H9 (cell line): ENCODE data around the gene RNU5B-1. TPM values are rescaled to one million over a fixed set of nuclear protein-coding genes. Genes with fewer than 3 reads are reported as not detected.
A peak's percentile ranks its signal among the peaks of the same experiment; 100 is the strongest.

Experiments
- DNase-seq: peaks from one replicate; pipeline ENCODE4 v3.0.0-alpha.2; 2017
- H2AFZ ChIP-seq: one replicate; pipeline ENCODE4 v1.6.1; 2013; ENCODE audit warnings: mild to moderate bottlenecking, low read length, control low read depth, moderate library complexity
- H2AK5ac ChIP-seq: 2 replicates; pipeline ENCODE4 v1.6.1; 2013; ENCODE audit warnings: low read length, control low read depth, mixed read lengths; ENCODE audit not compliant: insufficient read length
- H2BK120ac ChIP-seq: one replicate; pipeline ENCODE4 v1.6.1; 2013; ENCODE audit warnings: low read depth, mild to moderate bottlenecking, low read length, control low read depth, inconsistent platforms; ENCODE audit not compliant: poor library complexity, severe bottlenecking
- H2BK12ac ChIP-seq: 2 replicates; pipeline ENCODE4 v1.6.1; 2013; ENCODE audit warnings: low read length, control low read depth, mixed read lengths, low read depth; ENCODE audit not compliant: insufficient read length
- H2BK15ac ChIP-seq: 2 replicates; pipeline ENCODE4 v1.6.1; 2013; ENCODE audit warnings: low read depth, low read length, control low read depth
- H2BK20ac ChIP-seq: one replicate; pipeline ENCODE4 v1.6.1; 2013; ENCODE audit warnings: low read depth, mild to moderate bottlenecking, low read length, control low read depth, inconsistent platforms; ENCODE audit not compliant: poor library complexity, severe bottlenecking
- H2BK5ac ChIP-seq: 2 replicates; pipeline ENCODE4 v1.6.1; 2013; ENCODE audit warnings: low read length, control low read depth, mixed read lengths; ENCODE audit not compliant: insufficient read length
- H3K14ac ChIP-seq: 2 replicates; pipeline ENCODE4 v1.6.1; 2013; ENCODE audit warnings: low read length, control low read depth; ENCODE audit not compliant: insufficient read depth
- H3K18ac ChIP-seq: 2 replicates; pipeline ENCODE4 v1.6.1; 2013; ENCODE audit warnings: low read depth, mild to moderate bottlenecking, mixed read lengths, low read length, control low read depth; ENCODE audit not compliant: insufficient read length
- H3K23ac ChIP-seq: 2 replicates; pipeline ENCODE4 v1.6.1; 2013; ENCODE audit warnings: low read length, control low read depth, mixed read lengths, low read depth; ENCODE audit not compliant: insufficient read length
- H3K23me2 ChIP-seq: 2 replicates; pipeline ENCODE4 v1.6.1; 2013; ENCODE audit warnings: low read depth, mild to moderate bottlenecking, mixed read lengths, low read length, control low read depth; ENCODE audit not compliant: insufficient read length, poor library complexity, severe bottlenecking
- H3K27ac ChIP-seq: 2 replicates; pipeline ENCODE4 v1.5.1; 2013; ENCODE audit warnings: low read length, control low read depth, mixed read lengths, low read depth; ENCODE audit not compliant: insufficient read length
- H3K27me3 ChIP-seq: 2 replicates; pipeline ENCODE4 v1.6.1; 2013; ENCODE audit warnings: low read length, control low read depth, inconsistent platforms; ENCODE audit not compliant: insufficient read depth
- H3K4ac ChIP-seq: 2 replicates; pipeline ENCODE4 v1.6.1; 2013; ENCODE audit warnings: low read depth, mild to moderate bottlenecking, control low read depth, inconsistent platforms, low read length, moderate library complexity
- H3K4me1 ChIP-seq: 2 replicates; pipeline ENCODE4 v1.6.1; 2013; ENCODE audit warnings: low read length, control low read depth, inconsistent platforms; ENCODE audit not compliant: insufficient read depth
- H3K4me2 ChIP-seq: 2 replicates; pipeline ENCODE4 v1.6.1; 2013; ENCODE audit warnings: low read length, control low read depth, mixed read lengths; ENCODE audit not compliant: insufficient read length, insufficient read depth
- H3K56ac ChIP-seq: 2 replicates; pipeline ENCODE4 v1.6.1; 2013; ENCODE audit warnings: low read depth, mild to moderate bottlenecking, mixed read lengths, low read length, control low read depth; ENCODE audit not compliant: insufficient read length
- H3K79me1 ChIP-seq: 2 replicates; pipeline ENCODE4 v1.6.1; 2013; ENCODE audit warnings: low read depth, mild to moderate bottlenecking, moderate library complexity, low read length, control low read depth, inconsistent platforms; ENCODE audit not compliant: insufficient read depth, poor library complexity, severe bottlenecking
- H3K79me2 ChIP-seq: 2 replicates; pipeline ENCODE4 v1.6.1; 2013; ENCODE audit warnings: low read length, control low read depth, inconsistent platforms; ENCODE audit not compliant: insufficient read depth
- H3K9ac ChIP-seq: 2 replicates; pipeline ENCODE4 v1.6.1; 2013; ENCODE audit warnings: low read length, control low read depth, mixed read lengths; ENCODE audit not compliant: insufficient read length; ENCODE audit errors: extremely low read depth
- H3K9me3 ChIP-seq: one replicate; pipeline ENCODE4 v1.6.1; 2013; ENCODE audit warnings: low read depth, low read length, inconsistent platforms; ENCODE audit not compliant: control insufficient read depth
- H3T11ph ChIP-seq: one replicate; pipeline ENCODE4 v1.6.1; 2013; ENCODE audit warnings: mild to moderate bottlenecking, low read length, control low read depth, inconsistent platforms
- H4K20me1 ChIP-seq: one replicate; pipeline ENCODE4 v1.6.1; 2013; ENCODE audit not compliant: control insufficient read depth, insufficient read length, insufficient read depth
- H4K5ac ChIP-seq: 2 replicates; pipeline ENCODE4 v1.6.1; 2013; ENCODE audit warnings: low read depth, mild to moderate bottlenecking, mixed read lengths, low read length, control low read depth; ENCODE audit not compliant: insufficient read length
- H4K8ac ChIP-seq: replicated peaks from 2 replicates; pipeline ENCODE4 v1.6.1; 2013; ENCODE audit warnings: low read length, control low read depth, mixed read lengths, low read depth; ENCODE audit not compliant: insufficient read length
- H4K91ac ChIP-seq: 2 replicates; pipeline ENCODE4 v1.6.1; 2013; ENCODE audit warnings: low read depth, mild to moderate bottlenecking, moderate library complexity, mixed read lengths, low read length, control low read depth; ENCODE audit not compliant: insufficient read length
- H3K27ac Mint-ChIP-seq, 3 experiments: 2 replicates in 2 of 3; 3 replicates in 1 of 3; pipeline ENCODE4 v1.8.0; 2020 to 2021; ENCODE audit warnings: mixed read lengths in 3 of 3, mild to moderate bottlenecking in 1 of 3, moderate library complexity in 1 of 3
- H3K27me3 Mint-ChIP-seq: 2 replicates; pipeline ENCODE4 v1.8.0; 2021; ENCODE audit warnings: low read depth, mild to moderate bottlenecking, moderate library complexity, mixed read lengths
- H3K36me3 Mint-ChIP-seq, 3 experiments: 2 replicates in 2 of 3; 3 replicates in 1 of 3; pipeline ENCODE4 v1.8.0; 2020 to 2021; ENCODE audit warnings: low read depth in 3 of 3, mixed read lengths in 3 of 3; ENCODE audit not compliant: insufficient read depth in 1 of 3
- H3K4me1 Mint-ChIP-seq, 2 experiments: 2 replicates each; pipeline ENCODE4 v1.8.0; 2020; ENCODE audit warnings: mixed read lengths in 2 of 2
- H3K4me3 Mint-ChIP-seq, 2 experiments: 2 replicates in 1 of 2; 3 replicates in 1 of 2; pipeline ENCODE4 v1.8.0; 2020 to 2021; ENCODE audit warnings: mild to moderate bottlenecking in 2 of 2, mixed read lengths in 2 of 2, moderate library complexity in 1 of 2
- H3K9me3 Mint-ChIP-seq, 2 experiments: 2 replicates in 1 of 2; 3 replicates in 1 of 2; pipeline ENCODE4 v1.8.0; 2020; ENCODE audit warnings: mild to moderate bottlenecking in 2 of 2, mixed read lengths in 2 of 2, moderate library complexity in 1 of 2
- CTCF ChIP-seq: fragments of 200-600 bp; sonication (generic); conservative IDR thresholded peaks from 3 replicates; pipeline ENCODE4 v1.8.0; 2021; ENCODE audit warnings: antibody characterized with exemption, mild to moderate bottlenecking
- WGBS: extraction: QIAGEN DNeasy Blood & Tissue Kit; methylation state at CpG from one replicate; pipeline ENCODE4 v1.1.7; 2013; ENCODE audit warnings: missing lambda C conversion rate, low lambda C conversion rate, mixed read lengths; ENCODE audit not compliant: insufficient read length; ENCODE audit errors: extremely low coverage; 5-methylcytosine and 5-hydroxymethylcytosine counted together
- total RNA-seq: library from RNA; stranded (reverse); gene quantifications from 2 replicates; pipeline ENCODE4 v1.2.1, GENCODE V29; 2021

Gene RNU5B-1
- total RNA-seq, 1 experiment from 2014 or later, result not detected

DNA sequence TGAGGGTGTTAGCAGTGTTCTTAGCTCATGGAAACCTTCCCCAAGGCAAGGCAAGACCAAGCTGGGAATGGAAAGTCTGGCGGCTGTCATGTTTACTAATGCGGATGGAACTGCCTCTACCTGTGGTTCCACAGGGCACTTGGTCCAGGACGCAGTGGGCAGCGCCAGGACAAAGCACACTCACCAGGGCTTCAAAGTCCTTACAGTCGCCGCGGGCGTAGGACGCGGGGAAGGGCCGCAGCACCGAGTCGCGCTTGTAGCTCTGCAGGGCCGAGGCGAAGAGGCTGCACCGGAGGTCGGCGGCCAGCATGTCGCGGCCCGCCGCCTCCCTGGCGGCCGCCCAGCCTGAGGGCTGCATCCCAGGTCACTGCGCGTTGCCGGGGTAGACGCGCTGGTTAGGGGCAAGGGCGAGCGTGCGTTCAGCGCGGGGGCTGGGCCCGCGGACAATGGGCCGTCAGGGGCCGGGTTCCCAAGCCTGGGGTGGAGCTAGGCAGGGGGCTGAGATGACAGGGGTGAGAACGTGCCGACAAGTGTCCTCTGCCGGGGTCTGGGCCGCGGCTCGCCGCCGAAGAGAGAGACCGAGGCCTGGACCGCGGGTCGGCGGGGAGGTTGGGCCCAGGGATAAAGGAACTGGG is 18.3 kb upstream of the RNU5B-1 start:
- no peaks in the 10 kb centered on the region; a peak in 1 of 7 replicates for H3K36me3 Mint-ChIP-seq
- H3K4me1 ChIP-seq, result peaks cover 2% of the 10 kb centered on the region; the same call in 1 of the 2 replicates
- H3K9ac ChIP-seq, result peak overlapping the region; percentile 36
- peak overlapping the region; percentile 91 for H3K4me2 ChIP-seq
- H2BK15ac ChIP-seq, result no peak overlapping the region
- no peaks in the 10 kb centered on the region for H3K79me1 ChIP-seq
- peak overlapping the region; percentile 75 to 84 for H3K4me3 Mint-ChIP-seq
- no peak overlapping the region for H2BK120ac ChIP-seq
- H4K20me1 ChIP-seq, result no peaks in the 10 kb centered on the region
- no CpG with 5 or more reads among the region's 52 CpGs for WGBS
- H3T11ph ChIP-seq, result no peak overlapping the region
- H3K23ac ChIP-seq, result no peak overlapping the region
- H2BK5ac ChIP-seq, result no peak overlapping the region
- peaks cover 11% of the 10 kb centered on the region for H3K23me2 ChIP-seq
- peak overlapping the region; percentile 32 for H3K18ac ChIP-seq
- peak overlapping the region; percentile 25 for H2AFZ ChIP-seq
- peaks cover 14% of the 10 kb centered on the region for H3K27me3 Mint-ChIP-seq
- H4K91ac ChIP-seq, result no peak overlapping the region
- no peak overlapping the region for H3K56ac ChIP-seq
- H2BK20ac ChIP-seq, result no peak overlapping the region
- no peak overlapping the region for H3K4ac ChIP-seq
- no peak overlapping the region for H3K27ac ChIP-seq
- peak overlapping the region in 1 of 3 experiments; percentile 82; a peak in 1 of 7 replicates for H3K27ac Mint-ChIP-seq
- H3K14ac ChIP-seq, result peak overlapping the region; percentile 44
- H4K5ac ChIP-seq, result no peak overlapping the region
- no peaks in the 10 kb centered on the region for H3K9me3 ChIP-seq
- no peak overlapping the region for H2BK12ac ChIP-seq
- H3K27me3 ChIP-seq, result 0 out of 2 replicates have a peak, but pooled peaks cover 2% of the 10 kb centered on the region
- peaks cover 15 to 17% of the 10 kb centered on the region in 2 experiments for H3K4me1 Mint-ChIP-seq
- DNase-seq, result no peak
- no peak for TF ChIP-seq CTCF
- no peaks in the 10 kb centered on the region for H3K79me2 ChIP-seq
- no peaks in the 10 kb centered on the region for H3K9me3 Mint-ChIP-seq
- H2AK5ac ChIP-seq, result no peak overlapping the region
- H4K8ac ChIP-seq, result no peak overlapping the region
